ENCODE measurements around the gene CDH13.

DNA sequence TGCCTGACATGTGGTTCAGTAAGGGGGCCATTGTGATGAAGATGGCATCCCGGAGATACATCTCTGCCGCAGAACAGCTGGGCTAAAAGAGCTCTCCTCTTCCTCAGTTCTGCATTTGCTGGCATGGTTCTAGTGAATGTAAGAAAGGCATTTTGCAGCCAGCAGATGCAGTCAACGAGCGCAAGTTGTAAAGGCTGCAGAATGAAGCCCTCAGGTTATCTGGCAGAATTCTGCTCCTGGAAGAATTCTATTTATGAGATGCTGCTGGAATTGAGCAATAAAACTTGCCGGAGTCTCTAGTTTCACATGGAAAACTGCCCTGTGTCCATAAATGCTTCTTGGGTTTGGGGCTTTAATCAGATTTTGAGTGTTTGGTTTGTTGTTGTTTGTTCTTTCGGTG, 1004.2 kb downstream of the CDH13 start:
- TF ChIP-seq POLR2A (IDR thresholded peaks at IDR 0.05) (no peak), POLR2AphosphoS5 (IDR thresholded peaks at IDR 0.05) (no peak)
- TF ChIP-seq, protein P1, sequence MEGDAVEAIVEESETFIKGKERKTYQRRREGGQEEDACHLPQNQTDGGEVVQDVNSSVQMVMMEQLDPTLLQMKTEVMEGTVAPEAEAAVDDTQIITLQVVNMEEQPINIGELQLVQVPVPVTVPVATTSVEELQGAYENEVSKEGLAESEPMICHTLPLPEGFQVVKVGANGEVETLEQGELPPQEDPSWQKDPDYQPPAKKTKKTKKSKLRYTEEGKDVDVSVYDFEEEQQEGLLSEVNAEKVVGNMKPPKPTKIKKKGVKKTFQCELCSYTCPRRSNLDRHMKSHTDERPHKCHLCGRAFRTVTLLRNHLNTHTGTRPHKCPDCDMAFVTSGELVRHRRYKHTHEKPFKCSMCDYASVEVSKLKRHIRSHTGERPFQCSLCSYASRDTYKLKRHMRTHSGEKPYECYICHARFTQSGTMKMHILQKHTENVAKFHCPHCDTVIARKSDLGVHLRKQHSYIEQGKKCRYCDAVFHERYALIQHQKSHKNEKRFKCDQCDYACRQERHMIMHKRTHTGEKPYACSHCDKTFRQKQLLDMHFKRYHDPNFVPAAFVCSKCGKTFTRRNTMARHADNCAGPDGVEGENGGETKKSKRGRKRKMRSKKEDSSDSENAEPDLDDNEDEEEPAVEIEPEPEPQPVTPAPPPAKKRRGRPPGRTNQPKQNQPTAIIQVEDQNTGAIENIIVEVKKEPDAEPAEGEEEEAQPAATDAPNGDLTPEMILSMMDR (IDR thresholded peaks at IDR 0.05): no peak
